Endothelial cell of umbilical vein (primary cell): ENCODE measurements around the gene MRPL12. TPM values are rescaled to one million over a fixed set of nuclear protein-coding genes. Genes with fewer than 3 reads are reported as not detected.

Source experiments
- BruUV-seq: library from RNA; stranded (reverse); fragments of 400-500 nt; replicated peaks from 2 replicates; lab custom pipeline; 2021; lab: Mats Ljungman, UMichigan
- CTCF ChIA-PET: fragments of 300-600, 350-600 bp; sonication (Branson Sonifier 250); formaldehyde crosslinking; loops from one replicate; lab custom pipeline; 2021; ENCODE audit warnings: antibody characterized with exemption, inconsistent platforms; lab: Charles Lee
- POLR2A ChIA-PET: fragments of 300-600, 350-600 bp; sonication (Branson Sonifier 250); formaldehyde crosslinking; loops from one replicate; lab custom pipeline; 2021; ENCODE audit warnings: antibody characterized with exemption, inconsistent platforms; lab: Charles Lee
- DNase-seq: peaks from one replicate; pipeline ENCODE4 v3.0.0-alpha.2; 2011; ENCODE audit warnings: low read depth, low spot score
- FAIRE-seq: peaks from 2 replicates; lab custom pipeline; 2011; peaks lifted over from hg19 to GRCh38; lab: Jason Lieb, UNC
- H2AFZ ChIP-seq: 2 replicates; pipeline ENCODE4 v1.6.0; 2012; ENCODE audit warnings: low read depth, low read length, control low read depth, inconsistent platforms
- H3K27ac ChIP-seq: 2 replicates; pipeline ENCODE4 v1.5.1; 2011; ENCODE audit warnings: low read depth, mild to moderate bottlenecking, control low read depth, low read length, moderate library complexity; ENCODE audit not compliant: insufficient read depth
- H3K27me3 ChIP-seq, 2 experiments: 2 replicates each; pipeline versions ENCODE4 v1.6.0 to v1.6.1; 2011; ENCODE audit warnings: low read length in 2 of 2, mixed read lengths in 1 of 2; ENCODE audit not compliant: control insufficient read depth in 2 of 2, insufficient read depth in 2 of 2
- H3K36me3 ChIP-seq, 2 experiments: 2 replicates in 1 of 2; 3 replicates in 1 of 2; pipeline ENCODE4 v1.5.1; 2011; ENCODE audit warnings: low read length in 2 of 2, mild to moderate bottlenecking in 1 of 2, moderate library complexity in 1 of 2; ENCODE audit not compliant: control insufficient read depth in 2 of 2, insufficient read depth in 2 of 2; ENCODE audit errors: extremely low read depth in 1 of 2
- H3K4me1 ChIP-seq: 3 replicates; pipeline ENCODE4 v1.5.1; 2011; ENCODE audit warnings: mild to moderate bottlenecking, low read length; ENCODE audit not compliant: control insufficient read depth, insufficient read depth; ENCODE audit errors: extremely low read depth
- H3K4me2 ChIP-seq: 2 replicates; pipeline ENCODE4 v1.6.1; 2011; ENCODE audit warnings: low read length, control low read depth, mixed read lengths; ENCODE audit not compliant: insufficient read depth
- H3K4me3 ChIP-seq, 3 experiments: fragments of 200-600 bp in 1 of 3; sonication (generic), shearing (Covaris generic) in 1 of 3; replicated peaks in 1 of 3; 2 replicates each; pipeline ENCODE4 v1.5.1; 2011 to 2016; ENCODE audit warnings: control low read depth in 3 of 3, low read length in 3 of 3, mild to moderate bottlenecking in 2 of 3, inconsistent platforms in 1 of 3, low read depth in 1 of 3, moderate library complexity in 1 of 3; ENCODE audit not compliant: insufficient read depth in 1 of 3
- H3K79me2 ChIP-seq: 2 replicates; pipeline ENCODE4 v1.6.0; 2012; ENCODE audit warnings: low read length, inconsistent platforms; ENCODE audit not compliant: control insufficient read depth, insufficient read depth
- H3K9ac ChIP-seq: replicated peaks from 2 replicates; pipeline ENCODE3; 2011; ENCODE audit warnings: low read length, control low read depth; ENCODE audit not compliant: insufficient read depth; ENCODE audit errors: extremely low read depth
- H3K9me1 ChIP-seq: replicated peaks from 3 replicates; pipeline ENCODE4 v1.6.0; 2011; ENCODE audit warnings: mild to moderate bottlenecking, low read length; ENCODE audit not compliant: control insufficient read depth, insufficient read depth; ENCODE audit errors: extremely low read depth
- H3K9me3 ChIP-seq: replicated peaks from 2 replicates; pipeline ENCODE4 v1.5.1; 2012; ENCODE audit warnings: low read length, inconsistent platforms; ENCODE audit not compliant: control insufficient read depth, insufficient read depth
- H4K20me1 ChIP-seq: replicated peaks from 2 replicates; pipeline ENCODE3; 2011; ENCODE audit warnings: mild to moderate bottlenecking, low read length; ENCODE audit not compliant: control insufficient read depth, insufficient read depth; ENCODE audit errors: extremely low read depth
- EZH2 ChIP-seq: IDR thresholded peaks from 2 replicates; pipeline ENCODE4 v1.6.1; 2012; ENCODE audit warnings: borderline replicate concordance, low read depth, mild to moderate bottlenecking, moderate library complexity, low read length, inconsistent platforms; ENCODE audit not compliant: severe bottlenecking
- FOS ChIP-seq: IDR thresholded peaks from 2 replicates; pipeline ENCODE4 v1.6.1; 2011; ENCODE audit warnings: mild to moderate bottlenecking, low read length, moderate library complexity, borderline replicate concordance; ENCODE audit not compliant: insufficient read depth
- GATA2 ChIP-seq: IDR thresholded peaks from 2 replicates; pipeline ENCODE4 v1.7.0; 2011; ENCODE audit warnings: low read depth, mild to moderate bottlenecking, moderate library complexity, mixed read lengths, low read length; ENCODE audit not compliant: insufficient read length, insufficient read depth
- JUN ChIP-seq: IDR thresholded peaks from 2 replicates; pipeline ENCODE4 v1.6.1; 2011; ENCODE audit warnings: borderline replicate concordance, low read depth; ENCODE audit not compliant: insufficient read length, insufficient read depth
- MYC ChIP-seq: IDR thresholded peaks from one replicate; pipeline ENCODE4 v1.6.1; 2011; ENCODE audit warnings: mild to moderate bottlenecking, low read depth, low read length
- POLR2A ChIP-seq: IDR thresholded peaks from 2 replicates; pipeline ENCODE4 v1.6.1; 2012; ENCODE audit warnings: low read depth, mild to moderate bottlenecking, control low read depth, low read length
- POLR2AphosphoS5 ChIP-seq: IDR thresholded peaks from 2 replicates; pipeline ENCODE4 v1.6.1; 2012; ENCODE audit warnings: low read depth, mild to moderate bottlenecking, control low read depth, low read length, moderate library complexity; ENCODE audit not compliant: insufficient read depth
- dilution Hi-C: fragments of 300-500 bp; cut with MboI; formaldehyde crosslinking; loops from one replicate; pipeline ENCODE4 v1.15.0; 2019; ENCODE audit warnings: low sequenced_read_pairs; ENCODE audit not compliant: extremely low pct_ligation_motif_present
- intact Hi-C: fragments of 100-400 bp; cut with micrococcal nuclease; formaldehyde crosslinking; loops from one replicate; pipeline ENCODE4 v1.10.0; 2022
- polyA plus RNA-seq, 4 experiments: library from polyadenylated mRNA; depleted of rRNA in 3 of 4; stranded (reverse) in 3 of 4; unstranded in 1 of 4; fragments of >200 nt; gene quantifications; 2 replicates each; pipeline versions ENCODE4 v1.2.1 to v1.2.3, GENCODE V29; 2011 to 2012; ENCODE audit warnings: missing spikeins in 1 of 4
- total RNA-seq: library from RNA; stranded (reverse); gene quantifications from 2 replicates; pipeline ENCODE4 v1.2.3, GENCODE V29; 2021
- TF ChIP-seq, protein P1 (sequence below): IDR thresholded peaks from 2 replicates; pipeline ENCODE4 v1.6.1; 2011; ENCODE audit not compliant: insufficient read depth, insufficient read length
- TF ChIP-seq, protein P2 (sequence below), 2 donors: IDR thresholded peaks; 1 replicate in 1 of 2; 2 replicates in 1 of 2; pipeline ENCODE4 v1.5.1; 2011; ENCODE audit warnings: low read length in 2 of 2, mild to moderate bottlenecking in 2 of 2, moderate library complexity in 2 of 2, control low read depth in 1 of 2, inconsistent platforms in 1 of 2, low read depth in 1 of 2; ENCODE audit not compliant: insufficient read depth in 1 of 2; ENCODE audit errors: extremely low read depth in 1 of 2

Gene MRPL12
- total and polyA plus RNA-seq, 2 donors (not counting 3 experiments of a cell fraction or from before 2014, with no cell fraction given) = 91.9 to 99.9 TPM

DNA sequence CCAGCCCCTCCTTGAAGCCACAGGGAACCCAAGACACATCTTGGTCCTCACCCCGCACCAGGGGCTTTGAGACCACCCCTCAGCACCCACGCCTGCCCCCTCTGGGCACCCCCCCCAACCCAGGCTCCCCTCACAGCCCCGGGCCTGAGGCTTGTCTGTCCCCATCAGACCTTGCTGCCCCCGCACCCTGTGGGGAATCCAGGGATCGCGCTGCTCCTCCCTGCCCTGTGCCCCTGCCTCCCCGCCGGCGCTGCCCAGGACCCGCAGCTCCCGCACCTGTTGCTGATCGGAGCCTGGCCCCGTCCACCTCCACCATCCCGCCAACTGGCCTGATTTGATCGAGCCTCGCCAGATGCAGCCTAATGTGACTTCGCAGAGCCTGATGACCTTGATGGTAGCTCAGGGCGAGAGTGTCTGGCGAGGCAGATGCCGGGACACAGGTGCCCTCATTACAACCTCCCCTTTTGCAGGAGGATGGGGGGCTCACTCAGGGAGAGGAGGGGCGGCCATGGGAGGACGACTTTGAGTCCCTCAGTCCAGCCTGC is 38.0 kb downstream of the MRPL12 start:
- Histone ChIP-seq H3K9me1 (no peaks in the 10 kb centered on the region), H3K4me1 (peaks cover 4% of the 10 kb centered on the region), H3K27me3 (no peaks in the 10 kb centered on the region), H3K4me2 (no peak overlapping the region), H3K9ac (no peak overlapping the region), H3K79me2 (no peaks in the 10 kb centered on the region), H3K4me3 (no peak overlapping the region), H2AFZ (no peak overlapping the region), H3K36me3 (no peaks in the 10 kb centered on the region), H3K27ac (no peak overlapping the region), H4K20me1 (no peaks in the 10 kb centered on the region), H3K9me3 (no peaks in the 10 kb centered on the region)
- POLR2A ChIA-PET = no interaction called here
- TF ChIP-seq EZH2 = no peak
- TF ChIP-seq POLR2A = no peak
- no peak for TF ChIP-seq GATA2
- TF ChIP-seq POLR2AphosphoS5 = no peak
- TF ChIP-seq, protein P1, sequence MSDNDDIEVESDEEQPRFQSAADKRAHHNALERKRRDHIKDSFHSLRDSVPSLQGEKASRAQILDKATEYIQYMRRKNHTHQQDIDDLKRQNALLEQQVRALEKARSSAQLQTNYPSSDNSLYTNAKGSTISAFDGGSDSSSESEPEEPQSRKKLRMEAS = no peak
- no peak for TF ChIP-seq FOS
- TF ChIP-seq, protein P2, sequence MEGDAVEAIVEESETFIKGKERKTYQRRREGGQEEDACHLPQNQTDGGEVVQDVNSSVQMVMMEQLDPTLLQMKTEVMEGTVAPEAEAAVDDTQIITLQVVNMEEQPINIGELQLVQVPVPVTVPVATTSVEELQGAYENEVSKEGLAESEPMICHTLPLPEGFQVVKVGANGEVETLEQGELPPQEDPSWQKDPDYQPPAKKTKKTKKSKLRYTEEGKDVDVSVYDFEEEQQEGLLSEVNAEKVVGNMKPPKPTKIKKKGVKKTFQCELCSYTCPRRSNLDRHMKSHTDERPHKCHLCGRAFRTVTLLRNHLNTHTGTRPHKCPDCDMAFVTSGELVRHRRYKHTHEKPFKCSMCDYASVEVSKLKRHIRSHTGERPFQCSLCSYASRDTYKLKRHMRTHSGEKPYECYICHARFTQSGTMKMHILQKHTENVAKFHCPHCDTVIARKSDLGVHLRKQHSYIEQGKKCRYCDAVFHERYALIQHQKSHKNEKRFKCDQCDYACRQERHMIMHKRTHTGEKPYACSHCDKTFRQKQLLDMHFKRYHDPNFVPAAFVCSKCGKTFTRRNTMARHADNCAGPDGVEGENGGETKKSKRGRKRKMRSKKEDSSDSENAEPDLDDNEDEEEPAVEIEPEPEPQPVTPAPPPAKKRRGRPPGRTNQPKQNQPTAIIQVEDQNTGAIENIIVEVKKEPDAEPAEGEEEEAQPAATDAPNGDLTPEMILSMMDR (IDR thresholded peaks at IDR 0.05; ENCODE audit: extremely low read depth in 1 of 2, insufficient read depth in 1 of 2, low read depth in 1 of 2, low read length in 2 of 2) = no peak
- no peak for TF ChIP-seq MYC
- no peak for TF ChIP-seq JUN
- CTCF ChIA-PET = interaction anchor here (1.0 kb wide), 1 partner anchor 10 kb away, joined by 4 read pairs; no protein-coding TSS in a partner anchor
- no TSS peak for BruUV-seq
- FAIRE-seq (no peak), DNase-seq (no peak)
- intact Hi-C loops = no loop called here
- dilution Hi-C loops = no loop called here
